H1 (cell line): ENCODE results near the gene AIFM2. TPM values are rescaled to one million over a fixed set of nuclear protein-coding genes. Genes with fewer than 3 reads are reported as not detected.

Experiments used
- CTCF ChIA-PET: fragments of 300-600 bp; sonication (Branson Sonifier 250); formaldehyde crosslinking; loops from one replicate; lab custom pipeline; 2021; ENCODE audit not compliant: partially characterized antibody; lab: Charles Lee
- POLR2A ChIA-PET: fragments of 300-600 bp; sonication (Branson Sonifier 250); formaldehyde crosslinking; loops from one replicate; lab custom pipeline; 2021; ENCODE audit warnings: inconsistent platforms; ENCODE audit not compliant: partially characterized antibody; lab: Charles Lee
- DNase-seq, 2 experiments: peaks; one replicate each; pipeline versions ENCODE4 v3.0.0 to v3.0.0-alpha.2; 2010 to 2022; ENCODE audit warnings: low spot score in 2 of 2, low read depth in 1 of 2, mixed read lengths in 1 of 2
- FAIRE-seq: peaks from 2 replicates; lab custom pipeline; 2011; peaks lifted over from hg19 to GRCh38; lab: Jason Lieb, UNC
- H2AFZ ChIP-seq: 2 replicates; pipeline ENCODE4 v1.8.1; 2012; ENCODE audit warnings: low read length, inconsistent platforms
- H2AK5ac ChIP-seq: 2 replicates; pipeline ENCODE4 v1.6.1; 2013; ENCODE audit warnings: low read depth, low read length
- H2BK120ac ChIP-seq: replicated peaks from 2 replicates; pipeline ENCODE3; 2013; ENCODE audit warnings: low read depth, low read length, inconsistent platforms
- H2BK12ac ChIP-seq: 2 replicates; pipeline ENCODE4 v1.6.1; 2013; ENCODE audit warnings: low read depth, low read length
- H2BK15ac ChIP-seq: 2 replicates; pipeline ENCODE4 v1.6.1; 2013; ENCODE audit warnings: low read length
- H2BK20ac ChIP-seq: 2 replicates; pipeline ENCODE4 v1.6.1; 2013; ENCODE audit warnings: low read length
- H2BK5ac ChIP-seq: 2 replicates; pipeline ENCODE4 v1.6.1; 2013; ENCODE audit warnings: low read depth, low read length
- H3K14ac ChIP-seq: 2 replicates; pipeline ENCODE4 v1.6.1; 2013; ENCODE audit warnings: inconsistent platforms; ENCODE audit not compliant: insufficient read length
- H3K18ac ChIP-seq: 2 replicates; pipeline ENCODE4 v1.6.1; 2013; ENCODE audit warnings: low read length; ENCODE audit errors: extremely low read depth
- H3K23ac ChIP-seq: 2 replicates; pipeline ENCODE4 v1.6.1; 2013; ENCODE audit warnings: inconsistent platforms; ENCODE audit not compliant: insufficient read length
- H3K23me2 ChIP-seq: 2 replicates; pipeline ENCODE4 v1.6.1; 2013; ENCODE audit warnings: low read depth, low read length
- H3K27ac ChIP-seq: 2 replicates; pipeline ENCODE4 v1.6.1; 2011; ENCODE audit warnings: low read depth, low read length, inconsistent platforms
- H3K27me3 ChIP-seq, 4 experiments: replicated peaks in 1 of 4; 1 replicate in 1 of 4; 2 replicates in 3 of 4; pipeline versions ENCODE4 v1.6.1 to v1.8.1; 2011 to 2013; ENCODE audit warnings: low read length in 3 of 4, mild to moderate bottlenecking in 3 of 4, inconsistent platforms in 2 of 4, mixed read lengths in 2 of 4, moderate library complexity in 1 of 4; ENCODE audit not compliant: control insufficient read depth in 3 of 4, insufficient read depth in 3 of 4; ENCODE audit errors: extremely low read depth in 1 of 4
- H3K36me3 ChIP-seq, 4 experiments: 2 replicates each; pipeline versions ENCODE4 v1.6.1 to v1.8.1; 2011 to 2013; ENCODE audit warnings: mild to moderate bottlenecking in 4 of 4, low read length in 3 of 4, moderate library complexity in 2 of 4, control low read depth in 1 of 4, inconsistent platforms in 1 of 4; ENCODE audit not compliant: insufficient read depth in 4 of 4, control insufficient read depth in 2 of 4
- H3K4ac ChIP-seq: replicated peaks from 2 replicates; pipeline ENCODE3; 2013; ENCODE audit warnings: low read length, low read depth, mixed read lengths, inconsistent platforms; ENCODE audit not compliant: insufficient read length
- H3K4me1 ChIP-seq, 4 experiments: replicated peaks in 1 of 4; 1 replicate in 1 of 4; 2 replicates in 3 of 4; pipeline versions ENCODE4 v1.6.1 to v1.8.1; 2011 to 2013; ENCODE audit warnings: low read length in 3 of 4, inconsistent platforms in 2 of 4, mixed read lengths in 1 of 4; ENCODE audit not compliant: insufficient read depth in 4 of 4, control insufficient read depth in 3 of 4
- H3K4me2 ChIP-seq, 2 experiments: 2 replicates each; pipeline versions ENCODE4 v1.6.1 to v1.8.1; 2011 to 2013; ENCODE audit warnings: low read depth in 2 of 2, low read length in 2 of 2, control low read depth in 1 of 2, inconsistent platforms in 1 of 2, mild to moderate bottlenecking in 1 of 2; ENCODE audit not compliant: insufficient read depth in 1 of 2
- H3K4me3 ChIP-seq, 4 experiments: fragments of 200-600, 300-600 bp in 1 of 4; sonication (generic), shearing (Covaris generic), sonication (Bioruptor Twin) in 1 of 4; 2 replicates each; pipeline versions ENCODE4 v1.5.1 to v1.8.1; 2011 to 2016; ENCODE audit warnings: low read length in 4 of 4, low read depth in 3 of 4, control low read depth in 2 of 4, inconsistent platforms in 2 of 4, mild to moderate bottlenecking in 2 of 4, mixed read lengths in 1 of 4, moderate library complexity in 1 of 4; ENCODE audit not compliant: insufficient read depth in 2 of 4; ENCODE audit errors: extremely low read depth in 1 of 4
- H3K56ac ChIP-seq: replicated peaks from 2 replicates; pipeline ENCODE3; 2013; ENCODE audit warnings: low read depth, mild to moderate bottlenecking, mixed read lengths, low read length, inconsistent platforms; ENCODE audit not compliant: insufficient read length
- H3K79me1 ChIP-seq: 2 replicates; pipeline ENCODE4 v1.6.1; 2013; ENCODE audit warnings: low read depth, low read length, control low read depth
- H3K79me2 ChIP-seq, 2 experiments: 2 replicates each; pipeline versions ENCODE4 v1.6.1 to v1.8.1; 2012 to 2013; ENCODE audit warnings: low read length in 2 of 2, mild to moderate bottlenecking in 2 of 2, inconsistent platforms in 1 of 2; ENCODE audit not compliant: insufficient read depth in 2 of 2, control insufficient read depth in 1 of 2
- H3K9ac ChIP-seq, 4 experiments: replicated peaks in 1 of 4; 1 replicate in 1 of 4; 2 replicates in 3 of 4; pipeline versions ENCODE4 v1.6.1 to v1.8.1; 2011 to 2013; ENCODE audit warnings: low read depth in 3 of 4, low read length in 3 of 4, control low read depth in 2 of 4, mild to moderate bottlenecking in 2 of 4, moderate library complexity in 2 of 4, inconsistent platforms in 1 of 4; ENCODE audit errors: extremely low read depth in 1 of 4
- H3K9me3 ChIP-seq, 2 experiments: 2 replicates each; pipeline versions ENCODE4 v1.6.1 to v1.8.1; 2012 to 2013; ENCODE audit warnings: mild to moderate bottlenecking in 2 of 2, moderate library complexity in 2 of 2, control low read depth in 1 of 2, inconsistent platforms in 1 of 2, low read depth in 1 of 2, low read length in 1 of 2, mixed read lengths in 1 of 2; ENCODE audit not compliant: insufficient read depth in 2 of 2
- H4K20me1 ChIP-seq, 2 experiments: replicated peaks in 1 of 2; 2 replicates each; pipeline versions ENCODE3 to v1.8.1; 2011 to 2013; ENCODE audit warnings: inconsistent platforms in 2 of 2, low read length in 2 of 2, mild to moderate bottlenecking in 1 of 2; ENCODE audit not compliant: insufficient read depth in 2 of 2, control insufficient read depth in 1 of 2
- H4K5ac ChIP-seq: 2 replicates; pipeline ENCODE4 v1.6.1; 2013; ENCODE audit warnings: low read length, low read depth, mixed read lengths, inconsistent platforms; ENCODE audit not compliant: insufficient read length
- H4K8ac ChIP-seq: 2 replicates; pipeline ENCODE4 v1.8.0; 2013; ENCODE audit warnings: mild to moderate bottlenecking, moderate library complexity, low read length, inconsistent platforms; ENCODE audit not compliant: insufficient read depth; ENCODE audit errors: extremely low read depth
- H4K91ac ChIP-seq: replicated peaks from 2 replicates; pipeline ENCODE3; 2013; ENCODE audit warnings: low read length, mixed read lengths, inconsistent platforms; ENCODE audit not compliant: insufficient read length
- CHD1 ChIP-seq: IDR thresholded peaks from 2 replicates; pipeline ENCODE4 v1.6.1; 2012; ENCODE audit warnings: low read depth, low read length, improper control_type of control experiment
- MAX ChIP-seq: IDR thresholded peaks from 2 replicates; pipeline ENCODE4 v1.6.1; 2012; ENCODE audit warnings: inconsistent platforms
- POLR2AphosphoS5 ChIP-seq: IDR thresholded peaks from 2 replicates; pipeline ENCODE4 v1.6.1; 2011; ENCODE audit warnings: low read depth, low read length
- RFX5 ChIP-seq: IDR thresholded peaks from 2 replicates; pipeline ENCODE4 v1.6.1; 2011; ENCODE audit warnings: low read depth, low read length, improper control_type of control experiment, borderline replicate concordance
- TAF1 ChIP-seq: IDR thresholded peaks from 2 replicates; pipeline ENCODE4 v1.6.1; 2011; ENCODE audit warnings: mild to moderate bottlenecking, low read depth, low read length
- WGBS, 2 experiments: shearing (Covaris generic) in 1 of 2; methylation state at CpG; one replicate each; pipeline versions ENCODE4 v1.1.6 to v1.1.7; 2013 to 2015; ENCODE audit warnings: low lambda C conversion rate in 2 of 2, mixed read lengths in 2 of 2, inconsistent platforms in 1 of 2, low coverage in 1 of 2, missing lambda C conversion rate in 1 of 2; ENCODE audit not compliant: insufficient replicate concordance in 2 of 2, insufficient coverage in 1 of 2, insufficient read length in 1 of 2; ENCODE audit errors: extremely low coverage in 1 of 2, missing lambda C conversion rate in 1 of 2; 5-methylcytosine and 5-hydroxymethylcytosine counted together
- polyA plus RNA-seq, 7 experiments: library from polyadenylated mRNA; depleted of rRNA in 3 of 7; stranded (reverse) in 5 of 7; unstranded in 2 of 7; fragments of >200 nt in 5 of 7; fragments of 200-250 nt in 2 of 7; gene quantifications; 1 replicate in 5 of 7; 2 replicates in 1 of 7; 4 replicates in 1 of 7; pipeline versions ENCODE4 v1.2.1 to v1.2.3, GENCODE V29; 2011 to 2013; ENCODE audit warnings: missing spikeins in 2 of 7, mixed read lengths in 2 of 7
- total RNA-seq: library from RNA; stranded (reverse); fragmentation: NEBNext Ultra II Directional; extraction: Animal tissue kit (Norgen Biotek cat#: 25700); gene quantifications from 2 replicates; pipeline ENCODE4 v1.2.1, GENCODE V29; 2021

Gene AIFM2
- total and polyA plus RNA-seq, 2 of the 8 experiments (the other 6 are each of a cell fraction or from before 2014, with no cell fraction given): 4.0 TPM

GRCh38 chr10:70092389-70092718 lies 40.3 kb downstream of the AIFM2 start:
- H3K79me2 ChIP-seq: no peaks in the 10 kb centered on the region
- no peak overlapping the region for H2BK5ac ChIP-seq
- no peak overlapping the region for H3K4me2 ChIP-seq
- DNase-seq: no peak
- H2BK12ac ChIP-seq: no peak overlapping the region
- H2AK5ac ChIP-seq: no peak overlapping the region
- no peak overlapping the region for H4K8ac ChIP-seq
- no peaks in the 10 kb centered on the region for H3K79me1 ChIP-seq
- 90% methylated on average over 7 of the region's 7 CpGs; no CpG with 5 or more reads in 1 of the 2 experiments for WGBS, 2 experiments
- no peak overlapping the region for H3K14ac ChIP-seq
- no peak overlapping the region for H3K23ac ChIP-seq
- H3K4me3 ChIP-seq: no peak overlapping the region
- no peak overlapping the region for H2BK15ac ChIP-seq
- H3K27me3 ChIP-seq: no peaks in the 10 kb centered on the region
- H2BK20ac ChIP-seq: no peak overlapping the region
- H4K5ac ChIP-seq: no peak overlapping the region
- CTCF ChIA-PET: interaction anchor here (0.6 to 9.6 kb wide), 8 partner anchors 14 to 134 kb away, joined by 3 to 90 read pairs (median 4); no protein-coding TSS in a partner anchor
- H3K23me2 ChIP-seq: no peaks in the 10 kb centered on the region
- H3K4me1 ChIP-seq: no peaks in the 10 kb centered on the region; a peak in 1 of 7 replicates
- H3K27ac ChIP-seq: no peak overlapping the region
- no peaks in the 10 kb centered on the region for H3K9me3 ChIP-seq
- H3K18ac ChIP-seq: no peak overlapping the region
- FAIRE-seq: no peak
- no peaks in the 10 kb centered on the region for H3K36me3 ChIP-seq
- H3K56ac ChIP-seq: no peak overlapping the region
- no peak overlapping the region for H3K4ac ChIP-seq
- no peak overlapping the region for H4K91ac ChIP-seq
- POLR2A ChIA-PET: no interaction called here
- H2BK120ac ChIP-seq: no peak overlapping the region
- H2AFZ ChIP-seq: no peak overlapping the region
- H3K9ac ChIP-seq: no peak overlapping the region
- H4K20me1 ChIP-seq: no peaks in the 10 kb centered on the region
- TF ChIP-seq CHD1 (no peak), RFX5 (no peak), MAX (no peak), POLR2AphosphoS5 (no peak), TAF1 (no peak)
